ENCODE data around the gene TBC1D22A. TPM values are rescaled to one million over a fixed set of nuclear protein-coding genes. Genes with fewer than 3 reads are reported as not detected.

The TBC1D22A gene
- total and polyA plus RNA-seq, 2 experiments from 2014 or later = 9.6 to 13.3 TPM

DNA sequence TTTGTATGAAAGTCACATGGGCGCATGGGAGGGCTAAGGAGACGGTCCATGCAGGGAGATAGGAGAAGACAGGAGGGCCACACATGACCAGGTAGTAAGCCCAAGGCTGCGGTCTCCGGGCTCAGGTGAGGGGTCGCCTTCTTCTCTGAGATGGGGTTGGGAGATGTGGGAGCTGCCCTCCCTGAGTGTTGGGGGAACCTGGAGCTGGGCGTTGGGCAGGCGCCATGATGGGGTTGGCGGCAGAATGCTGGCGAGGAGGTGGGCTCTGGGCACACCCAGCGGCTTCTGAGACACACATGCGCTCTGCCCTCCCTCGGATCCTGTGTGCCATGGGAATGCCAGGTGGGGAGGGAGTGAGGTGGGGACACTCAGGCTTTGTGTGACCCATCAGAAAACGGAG, 254.8 kb downstream of the TBC1D22A start:
- Histone ChIP-seq H3F3A (replicated peaks; ENCODE audit: low read depth) (no peaks in the 10 kb centered on the region), H3K27ac (ENCODE audit: low read depth) (no peak overlapping the region), H4K20me1 (replicated peaks; ENCODE audit: insufficient read depth) (no peaks in the 10 kb centered on the region), H3K4me3 (no peak overlapping the region), H3K79me2 (replicated peaks; ENCODE audit: insufficient read depth) (no peaks in the 10 kb centered on the region), H3K4me1 (ENCODE audit: insufficient read depth) (no peaks in the 10 kb centered on the region), H3K9me2 (ENCODE audit: insufficient read depth) (no peaks in the 10 kb centered on the region), H2AFZ (no peak overlapping the region), H3K4me2 (no peak overlapping the region), H3K36me3 (ENCODE audit: insufficient read depth) (no peaks in the 10 kb centered on the region), H3K27me3 (ENCODE audit: insufficient read depth) (no peaks in the 10 kb centered on the region)
- H3K27me3 Mint-ChIP-seq (ENCODE audit: insufficient read depth, low read depth, poor library complexity) = peaks cover under 1% of the 10 kb centered on the region
- peaks cover 18% of the 10 kb centered on the region for H3K4me1 Mint-ChIP-seq
- peaks cover 26% of the 10 kb centered on the region for H3K9me3 Mint-ChIP-seq
- TF ChIP-seq EZH2phosphoT487 (IDR thresholded peaks at IDR 0.05; ENCODE audit: unreplicated experiment) (no peak), ZNF331 (CRISPR knock-in tag; IDR thresholded peaks at IDR 0.05; ENCODE audit: low read depth) (no peak), CREB1 (CRISPR knock-in tag; IDR thresholded peaks at IDR 0.05; ENCODE audit: low read depth) (no peak), NANOG (IDR thresholded peaks at IDR 0.05; ENCODE audit: borderline replicate concordance) (no peak), ZNF114 (CRISPR knock-in tag; IDR thresholded peaks at IDR 0.05) (no peak), JUNB (IDR thresholded peaks at IDR 0.05; ENCODE audit: unreplicated experiment) (no peak)
- TF ChIP-seq, protein P1, sequence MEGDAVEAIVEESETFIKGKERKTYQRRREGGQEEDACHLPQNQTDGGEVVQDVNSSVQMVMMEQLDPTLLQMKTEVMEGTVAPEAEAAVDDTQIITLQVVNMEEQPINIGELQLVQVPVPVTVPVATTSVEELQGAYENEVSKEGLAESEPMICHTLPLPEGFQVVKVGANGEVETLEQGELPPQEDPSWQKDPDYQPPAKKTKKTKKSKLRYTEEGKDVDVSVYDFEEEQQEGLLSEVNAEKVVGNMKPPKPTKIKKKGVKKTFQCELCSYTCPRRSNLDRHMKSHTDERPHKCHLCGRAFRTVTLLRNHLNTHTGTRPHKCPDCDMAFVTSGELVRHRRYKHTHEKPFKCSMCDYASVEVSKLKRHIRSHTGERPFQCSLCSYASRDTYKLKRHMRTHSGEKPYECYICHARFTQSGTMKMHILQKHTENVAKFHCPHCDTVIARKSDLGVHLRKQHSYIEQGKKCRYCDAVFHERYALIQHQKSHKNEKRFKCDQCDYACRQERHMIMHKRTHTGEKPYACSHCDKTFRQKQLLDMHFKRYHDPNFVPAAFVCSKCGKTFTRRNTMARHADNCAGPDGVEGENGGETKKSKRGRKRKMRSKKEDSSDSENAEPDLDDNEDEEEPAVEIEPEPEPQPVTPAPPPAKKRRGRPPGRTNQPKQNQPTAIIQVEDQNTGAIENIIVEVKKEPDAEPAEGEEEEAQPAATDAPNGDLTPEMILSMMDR (conservative IDR thresholded peaks at IDR 0.05; ENCODE audit: low read depth in 2 of 2) = no peak
- TF ChIP-seq, protein P2, sequence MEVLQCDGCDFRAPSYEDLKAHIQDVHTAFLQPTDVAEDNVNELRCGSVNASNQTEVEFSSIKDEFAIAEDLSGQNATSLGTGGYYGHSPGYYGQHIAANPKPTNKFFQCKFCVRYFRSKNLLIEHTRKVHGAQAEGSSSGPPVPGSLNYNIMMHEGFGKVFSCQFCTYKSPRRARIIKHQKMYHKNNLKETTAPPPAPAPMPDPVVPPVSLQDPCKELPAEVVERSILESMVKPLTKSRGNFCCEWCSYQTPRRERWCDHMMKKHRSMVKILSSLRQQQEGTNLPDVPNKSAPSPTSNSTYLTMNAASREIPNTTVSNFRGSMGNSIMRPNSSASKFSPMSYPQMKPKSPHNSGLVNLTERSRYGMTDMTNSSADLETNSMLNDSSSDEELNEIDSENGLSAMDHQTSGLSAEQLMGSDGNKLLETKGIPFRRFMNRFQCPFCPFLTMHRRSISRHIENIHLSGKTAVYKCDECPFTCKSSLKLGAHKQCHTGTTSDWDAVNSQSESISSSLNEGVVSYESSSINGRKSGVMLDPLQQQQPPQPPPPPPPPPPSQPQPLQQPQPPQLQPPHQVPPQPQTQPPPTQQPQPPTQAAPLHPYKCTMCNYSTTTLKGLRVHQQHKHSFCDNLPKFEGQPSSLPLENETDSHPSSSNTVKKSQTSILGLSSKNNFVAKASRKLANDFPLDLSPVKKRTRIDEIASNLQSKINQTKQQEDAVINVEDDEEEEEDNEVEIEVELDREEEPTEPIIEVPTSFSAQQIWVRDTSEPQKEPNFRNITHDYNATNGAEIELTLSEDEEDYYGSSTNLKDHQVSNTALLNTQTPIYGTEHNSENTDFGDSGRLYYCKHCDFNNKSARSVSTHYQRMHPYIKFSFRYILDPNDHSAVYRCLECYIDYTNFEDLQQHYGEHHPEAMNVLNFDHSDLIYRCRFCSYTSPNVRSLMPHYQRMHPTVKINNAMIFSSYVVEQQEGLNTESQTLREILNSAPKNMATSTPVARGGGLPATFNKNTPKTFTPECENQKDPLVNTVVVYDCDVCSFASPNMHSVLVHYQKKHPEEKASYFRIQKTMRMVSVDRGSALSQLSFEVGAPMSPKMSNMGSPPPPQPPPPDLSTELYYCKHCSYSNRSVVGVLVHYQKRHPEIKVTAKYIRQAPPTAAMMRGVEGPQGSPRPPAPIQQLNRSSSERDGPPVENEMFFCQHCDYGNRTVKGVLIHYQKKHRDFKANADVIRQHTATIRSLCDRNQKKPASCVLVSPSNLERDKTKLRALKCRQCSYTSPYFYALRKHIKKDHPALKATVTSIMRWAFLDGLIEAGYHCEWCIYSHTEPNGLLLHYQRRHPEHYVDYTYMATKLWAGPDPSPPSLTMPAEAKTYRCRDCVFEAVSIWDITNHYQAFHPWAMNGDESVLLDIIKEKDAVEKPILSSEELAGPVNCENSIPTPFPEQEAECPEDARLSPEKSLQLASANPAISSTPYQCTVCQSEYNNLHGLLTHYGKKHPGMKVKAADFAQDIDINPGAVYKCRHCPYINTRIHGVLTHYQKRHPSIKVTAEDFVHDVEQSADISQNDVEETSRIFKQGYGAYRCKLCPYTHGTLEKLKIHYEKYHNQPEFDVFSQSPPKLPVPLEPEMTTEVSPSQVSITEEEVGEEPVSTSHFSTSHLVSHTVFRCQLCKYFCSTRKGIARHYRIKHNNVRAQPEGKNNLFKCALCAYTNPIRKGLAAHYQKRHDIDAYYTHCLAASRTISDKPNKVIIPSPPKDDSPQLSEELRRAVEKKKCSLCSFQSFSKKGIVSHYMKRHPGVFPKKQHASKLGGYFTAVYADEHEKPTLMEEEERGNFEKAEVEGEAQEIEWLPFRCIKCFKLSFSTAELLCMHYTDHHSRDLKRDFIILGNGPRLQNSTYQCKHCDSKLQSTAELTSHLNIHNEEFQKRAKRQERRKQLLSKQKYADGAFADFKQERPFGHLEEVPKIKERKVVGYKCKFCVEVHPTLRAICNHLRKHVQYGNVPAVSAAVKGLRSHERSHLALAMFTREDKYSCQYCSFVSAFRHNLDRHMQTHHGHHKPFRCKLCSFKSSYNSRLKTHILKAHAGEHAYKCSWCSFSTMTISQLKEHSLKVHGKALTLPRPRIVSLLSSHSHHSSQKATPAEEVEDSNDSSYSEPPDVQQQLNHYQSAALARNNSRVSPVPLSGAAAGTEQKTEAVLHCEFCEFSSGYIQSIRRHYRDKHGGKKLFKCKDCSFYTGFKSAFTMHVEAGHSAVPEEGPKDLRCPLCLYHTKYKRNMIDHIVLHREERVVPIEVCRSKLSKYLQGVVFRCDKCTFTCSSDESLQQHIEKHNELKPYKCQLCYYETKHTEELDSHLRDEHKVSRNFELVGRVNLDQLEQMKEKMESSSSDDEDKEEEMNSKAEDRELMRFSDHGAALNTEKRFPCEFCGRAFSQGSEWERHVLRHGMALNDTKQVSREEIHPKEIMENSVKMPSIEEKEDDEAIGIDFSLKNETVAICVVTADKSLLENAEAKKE (CRISPR knock-in tag; IDR thresholded peaks at IDR 0.05) = no peak
- DNase-seq (ENCODE audit: low spot score) (no peak), ATAC-seq (no peak)
- no peak overlapping the region for H3K27ac Mint-ChIP-seq
- peaks cover 25% of the 10 kb centered on the region for H3K36me3 Mint-ChIP-seq (ENCODE audit: low read depth)
- no peak overlapping the region for H3K4me3 Mint-ChIP-seq
